HEK293T (cell line): ENCODE results near the gene APPBP2.

Source experiments
- FOXA1 ChIP-seq: fragments of 450-650 bp; IDR thresholded peaks from 2 replicates; pipeline ENCODE4 v1.6.1; 2016; ENCODE audit warnings: mild to moderate bottlenecking
- HDGF ChIP-seq: fragments of 450-650 bp; IDR thresholded peaks from 2 replicates; pipeline ENCODE4 v1.6.1; 2017; ENCODE audit warnings: antibody characterized with exemption, borderline replicate concordance
- L3MBTL2 ChIP-seq: fragments of 450-650 bp; conservative IDR thresholded peaks from 2 replicates; pipeline ENCODE4 v1.6.1; 2016; ENCODE audit warnings: mild to moderate bottlenecking
- TARDBP ChIP-seq: fragments of 450-650 bp; IDR thresholded peaks from 2 replicates; pipeline ENCODE4 v1.6.1; 2016

- TF ChIP-seq L3MBTL2 (no peak), FOXA1 (no peak), HDGF (no peak), TARDBP (no peak)
These were observed 24.5 kb downstream of the APPBP2 start for GRCh38 chr17:60501589-60501988.
